NCI-H526 (cell line): Measurements from ENCODE around the gene AFG1L.
A peak's percentile ranks its signal among the peaks of the same experiment; 100 is the strongest.
"Not testable (repeated sequence)": the region's sequence is repeated elsewhere in the genome, so short reads cannot be mapped to it uniquely, and the experiment has no call there.

Experiments used
- DNase-seq, 2 experiments: peaks; one replicate each; lab custom pipeline; 2025; lab: John Stamatoyannopoulos, UW

The AFG1L gene

GRCh38 chr6:108353853-108354252 lies 59.0 kb downstream of the AFG1L start:
- no peak for DNase-seq

- DNase-seq, result no peak
Measured at GRCh38 chr6:108355120-108355519, 60.3 kb downstream of the AFG1L start.

- DNase-seq, result peak; percentile 40 to 56
Measured at GRCh38 chr6:108355890-108356289, 61.0 kb downstream of the AFG1L start.

GRCh38 chr6:108359901-108360882 lies 65.3 kb downstream of the AFG1L start:
- DNase-seq, result no peak

- no peak for DNase-seq
Measured at GRCh38 chr6:108360919-108361311, 66.1 kb downstream of the AFG1L start.

- no peak for DNase-seq
Measured at GRCh38 chr6:108361312-108361932, 66.6 kb downstream of the AFG1L start.

- no peak for DNase-seq
Measured at GRCh38 chr6:108362455-108362854, 67.6 kb downstream of the AFG1L start.

GRCh38 chr6:108363113-108363512 lies 68.3 kb downstream of the AFG1L start:
- DNase-seq, result no peak

- no peak for DNase-seq
Measured at GRCh38 chr6:108363889-108364313, 69.0 kb downstream of the AFG1L start.

GRCh38 chr6:108364470-108364869 lies 69.6 kb downstream of the AFG1L start:
- no peak for DNase-seq

- DNase-seq, result no peak
Measured at GRCh38 chr6:108365478-108365877, 70.6 kb downstream of the AFG1L start.

GRCh38 chr6:108366236-108366635 lies 71.4 kb downstream of the AFG1L start:
- no peak for DNase-seq

- no peak for DNase-seq
Measured at GRCh38 chr6:108368431-108369030, 73.7 kb downstream of the AFG1L start.

GRCh38 chr6:108380876-108381275 lies 86.0 kb downstream of the AFG1L start:
- DNase-seq, result no peak

GRCh38 chr6:108383981-108384380 lies 89.1 kb downstream of the AFG1L start:
- DNase-seq, result no peak

GRCh38 chr6:108389190-108389589 lies 94.3 kb downstream of the AFG1L start:
- not testable (repeated sequence) for DNase-seq

GRCh38 chr6:108395297-108395696 lies 100.4 kb downstream of the AFG1L start:
- no peak for DNase-seq

- no peak for DNase-seq
Measured at GRCh38 chr6:108403236-108403635, 108.4 kb downstream of the AFG1L start.

GRCh38 chr6:108406943-108407342 lies 112.1 kb downstream of the AFG1L start:
- DNase-seq, result no peak

- DNase-seq, result peak in 1 of 2 experiments; percentile 10
Measured at GRCh38 chr6:108407904-108408827, 113.3 kb downstream of the AFG1L start.

- no peak for DNase-seq
Measured at GRCh38 chr6:108408861-108409260, 114.0 kb downstream of the AFG1L start.
